ENCODE results near the gene EPHA4. TPM values are rescaled to one million over a fixed set of nuclear protein-coding genes. Genes with fewer than 3 reads are reported as not detected.

The EPHA4 gene
- polyA plus RNA-seq, 1 donor (not counting 4 experiments of a cell fraction or from before 2014, with no cell fraction given), result 9.0 TPM

GRCh38 chr2:221458578-221458977 is 113.5 kb downstream of the EPHA4 start:
- no peak overlapping the region for H3K4me2 ChIP-seq (ENCODE audit: control insufficient read depth, extremely low read depth, insufficient read depth, low read depth, low read length)
- H3K36me3 ChIP-seq (ENCODE audit: control insufficient read depth in 2 of 2, extremely low read depth in 1 of 2, insufficient read depth in 2 of 2, low read length in 2 of 2), result no peaks in the 10 kb centered on the region
- TF ChIP-seq EZH2 (IDR thresholded peaks at IDR 0.05; ENCODE audit: low read length) (no peak), CTCF (optimal IDR thresholded peaks at IDR 0.05 in 1 of 3, IDR thresholded peaks at IDR 0.05 in 1 of 3, conservative IDR thresholded peaks at IDR 0.05 in 1 of 3; ENCODE audit: extremely low read depth in 1 of 3, insufficient read depth in 2 of 3, low read length in 3 of 3) (peak in 1 of 3 experiments; percentile 34)
- no peak overlapping the region for H3K4me3 ChIP-seq (ENCODE audit: control insufficient read depth in 2 of 3, extremely low read depth in 1 of 3, insufficient read depth in 2 of 3, low read depth in 1 of 3, low read length in 3 of 3)
- no peaks in the 10 kb centered on the region for H4K20me1 ChIP-seq (ENCODE audit: control insufficient read depth, extremely low read depth, insufficient read depth, low read length)
- no peak for FAIRE-seq
- H3K9me3 ChIP-seq (ENCODE audit: control insufficient read depth, low read depth, low read length), result no peaks in the 10 kb centered on the region
- H3K9ac ChIP-seq (ENCODE audit: control insufficient read depth, extremely low read depth, insufficient read depth, low read length), result no peak overlapping the region
- no peak overlapping the region for H3K27ac ChIP-seq (ENCODE audit: control insufficient read depth, insufficient read depth, low read length)
- no peaks in the 10 kb centered on the region for H3K4me1 ChIP-seq (ENCODE audit: control insufficient read depth, extremely low read depth, insufficient read depth, low read length)
- no peak for DNase-seq (ENCODE audit: low read depth, low spot score)
- H3K27me3 ChIP-seq (ENCODE audit: control insufficient read depth, extremely low read depth, insufficient read depth, low read length), result no peaks in the 10 kb centered on the region
- dilution Hi-C loops (cut with MboI; ENCODE audit: extremely low pct_ligation_motif_present, low sequenced_read_pairs), result no loop called here
- H3K79me2 ChIP-seq (ENCODE audit: control insufficient read depth, insufficient read depth, low read length), result no peaks in the 10 kb centered on the region
- H2AFZ ChIP-seq (ENCODE audit: control insufficient read depth, low read length), result no peak overlapping the region
- H3K9me1 ChIP-seq (ENCODE audit: control insufficient read depth, extremely low read depth, insufficient read depth, low read length), result no peaks in the 10 kb centered on the region

GRCh38 chr2:221455214-221455613 is 116.9 kb downstream of the EPHA4 start:
- H3K9ac ChIP-seq (ENCODE audit: control insufficient read depth, extremely low read depth, insufficient read depth, low read length), result no peak overlapping the region
- no peaks in the 10 kb centered on the region for H3K4me1 ChIP-seq (ENCODE audit: control insufficient read depth, extremely low read depth, insufficient read depth, low read length)
- no peaks in the 10 kb centered on the region for H3K27me3 ChIP-seq (ENCODE audit: control insufficient read depth, extremely low read depth, insufficient read depth, low read length)
- DNase-seq (ENCODE audit: low read depth, low spot score), result no peak
- H2AFZ ChIP-seq (ENCODE audit: control insufficient read depth, low read length), result no peak overlapping the region
- no peak for TF ChIP-seq CTCF (optimal IDR thresholded peaks at IDR 0.05 in 1 of 3, IDR thresholded peaks at IDR 0.05 in 1 of 3, conservative IDR thresholded peaks at IDR 0.05 in 1 of 3; ENCODE audit: extremely low read depth in 1 of 3, insufficient read depth in 2 of 3, low read length in 3 of 3)
- no peak for TF ChIP-seq EZH2 (IDR thresholded peaks at IDR 0.05; ENCODE audit: low read length)
- no peak for FAIRE-seq
- H3K79me2 ChIP-seq (ENCODE audit: control insufficient read depth, insufficient read depth, low read length), result no peaks in the 10 kb centered on the region
- no peak overlapping the region for H3K4me3 ChIP-seq (ENCODE audit: control insufficient read depth in 2 of 3, extremely low read depth in 1 of 3, insufficient read depth in 2 of 3, low read depth in 1 of 3, low read length in 3 of 3)
- H4K20me1 ChIP-seq (ENCODE audit: control insufficient read depth, extremely low read depth, insufficient read depth, low read length), result no peaks in the 10 kb centered on the region
- H3K36me3 ChIP-seq (ENCODE audit: control insufficient read depth in 2 of 2, extremely low read depth in 1 of 2, insufficient read depth in 2 of 2, low read length in 2 of 2), result no peaks in the 10 kb centered on the region
- H3K4me2 ChIP-seq (ENCODE audit: control insufficient read depth, extremely low read depth, insufficient read depth, low read depth, low read length), result no peak overlapping the region
- H3K9me1 ChIP-seq (ENCODE audit: control insufficient read depth, extremely low read depth, insufficient read depth, low read length), result no peaks in the 10 kb centered on the region
- no peak overlapping the region for H3K27ac ChIP-seq (ENCODE audit: control insufficient read depth, insufficient read depth, low read length)
- dilution Hi-C loops (cut with MboI; ENCODE audit: extremely low pct_ligation_motif_present, low sequenced_read_pairs), result no loop called here
- no peaks in the 10 kb centered on the region for H3K9me3 ChIP-seq (ENCODE audit: control insufficient read depth, low read depth, low read length)

All from keratinocyte (primary cell).